Measurements from ENCODE around the gene MAPK4. TPM values are rescaled to one million over a fixed set of nuclear protein-coding genes. Genes with fewer than 3 reads are reported as not detected.

The MAPK4 gene
- total RNA-seq, 1 donor from 2014 or later = 3.1 TPM

DNA sequence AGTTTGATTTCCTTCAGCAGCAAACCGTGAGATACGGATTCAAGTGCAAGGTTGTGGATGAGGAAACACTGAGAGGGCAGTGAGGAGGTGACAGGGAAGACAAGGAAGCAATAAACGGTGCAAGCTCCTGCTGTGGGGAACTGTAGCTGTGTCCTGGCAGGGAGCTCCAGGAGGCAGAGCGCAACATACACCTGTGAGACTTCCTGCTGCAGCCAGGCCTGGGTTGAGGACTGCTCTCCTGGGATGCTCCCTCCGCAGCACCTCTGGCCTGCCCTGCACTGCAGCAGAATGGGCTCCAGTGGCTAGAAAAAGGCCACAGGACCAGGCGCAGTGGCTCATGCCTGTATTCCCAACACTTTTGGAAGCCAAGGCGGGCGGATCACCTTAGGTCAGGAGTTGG is 174.5 kb downstream of the MAPK4 start:
- DNase-seq (ENCODE audit: low read depth) = no peak
- no peaks in the 10 kb centered on the region for H3K36me3 ChIP-seq (ENCODE audit: control insufficient read depth, insufficient read depth, low read length)
- H3K27me3 ChIP-seq (ENCODE audit: control insufficient read depth, insufficient read depth, low read length) = no peaks in the 10 kb centered on the region
- H3K4me3 ChIP-seq (ENCODE audit: low read depth, low read length) = no peak overlapping the region
- TF ChIP-seq, protein P1, sequence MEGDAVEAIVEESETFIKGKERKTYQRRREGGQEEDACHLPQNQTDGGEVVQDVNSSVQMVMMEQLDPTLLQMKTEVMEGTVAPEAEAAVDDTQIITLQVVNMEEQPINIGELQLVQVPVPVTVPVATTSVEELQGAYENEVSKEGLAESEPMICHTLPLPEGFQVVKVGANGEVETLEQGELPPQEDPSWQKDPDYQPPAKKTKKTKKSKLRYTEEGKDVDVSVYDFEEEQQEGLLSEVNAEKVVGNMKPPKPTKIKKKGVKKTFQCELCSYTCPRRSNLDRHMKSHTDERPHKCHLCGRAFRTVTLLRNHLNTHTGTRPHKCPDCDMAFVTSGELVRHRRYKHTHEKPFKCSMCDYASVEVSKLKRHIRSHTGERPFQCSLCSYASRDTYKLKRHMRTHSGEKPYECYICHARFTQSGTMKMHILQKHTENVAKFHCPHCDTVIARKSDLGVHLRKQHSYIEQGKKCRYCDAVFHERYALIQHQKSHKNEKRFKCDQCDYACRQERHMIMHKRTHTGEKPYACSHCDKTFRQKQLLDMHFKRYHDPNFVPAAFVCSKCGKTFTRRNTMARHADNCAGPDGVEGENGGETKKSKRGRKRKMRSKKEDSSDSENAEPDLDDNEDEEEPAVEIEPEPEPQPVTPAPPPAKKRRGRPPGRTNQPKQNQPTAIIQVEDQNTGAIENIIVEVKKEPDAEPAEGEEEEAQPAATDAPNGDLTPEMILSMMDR (IDR thresholded peaks at IDR 0.05; ENCODE audit: insufficient read depth, low read length, poor library complexity, severe bottlenecking) = no peak

DNA sequence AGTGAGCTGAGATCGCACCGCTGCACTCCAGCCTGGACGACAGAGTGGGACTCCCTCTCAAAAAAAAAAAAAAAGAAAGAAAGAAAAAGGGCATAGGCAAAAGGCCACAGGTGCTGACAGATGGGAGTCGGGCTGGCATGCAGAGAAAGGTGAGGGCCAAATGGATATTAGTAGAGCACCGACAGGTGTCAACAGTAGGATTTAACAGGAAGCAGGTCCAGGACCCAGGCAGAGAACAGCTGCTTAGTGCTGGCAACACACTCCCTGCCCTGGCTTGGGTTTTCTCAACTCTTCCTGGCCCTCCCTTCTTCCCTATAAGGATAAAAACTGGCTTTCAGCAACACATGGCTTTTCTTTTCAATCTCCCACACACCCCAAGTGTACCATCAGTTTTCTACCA is 175.0 kb downstream of the MAPK4 start:
- no peaks in the 10 kb centered on the region for H3K36me3 ChIP-seq (ENCODE audit: control insufficient read depth, insufficient read depth, low read length)
- DNase-seq (ENCODE audit: low read depth) = no peak
- TF ChIP-seq, protein P1 (IDR thresholded peaks at IDR 0.05; ENCODE audit: insufficient read depth, low read length, poor library complexity, severe bottlenecking) = no peak
- no peaks in the 10 kb centered on the region for H3K27me3 ChIP-seq (ENCODE audit: control insufficient read depth, insufficient read depth, low read length)
- no peak overlapping the region for H3K4me3 ChIP-seq (ENCODE audit: low read depth, low read length)

DNA sequence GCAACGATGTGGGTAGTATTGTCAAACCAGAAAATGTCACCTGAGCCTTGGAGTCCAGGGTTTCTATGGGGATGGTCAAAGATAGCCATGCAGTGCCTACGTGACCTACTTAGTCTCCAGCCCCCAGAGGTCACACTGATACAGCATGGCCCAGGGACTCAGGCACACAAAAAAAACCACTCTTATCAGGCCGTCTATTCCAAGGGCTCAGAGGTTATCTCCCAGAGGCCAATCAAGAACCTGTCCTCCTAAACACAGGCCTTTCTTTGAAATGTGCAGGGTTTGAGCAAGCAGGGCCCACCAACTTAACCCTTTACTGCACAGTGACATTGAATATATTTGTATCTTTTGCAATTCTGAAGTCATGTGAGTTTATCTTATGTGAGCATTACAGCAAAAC is 177.2 kb downstream of the MAPK4 start:
- Histone ChIP-seq H3K36me3 (ENCODE audit: control insufficient read depth, insufficient read depth, low read length) (no peaks in the 10 kb centered on the region), H3K4me3 (ENCODE audit: low read depth, low read length) (no peak overlapping the region), H3K27me3 (ENCODE audit: control insufficient read depth, insufficient read depth, low read length) (no peaks in the 10 kb centered on the region)
- TF ChIP-seq, protein P1 (IDR thresholded peaks at IDR 0.05; ENCODE audit: insufficient read depth, low read length, poor library complexity, severe bottlenecking) = no peak
- no peak for DNase-seq (ENCODE audit: low read depth)

DNA sequence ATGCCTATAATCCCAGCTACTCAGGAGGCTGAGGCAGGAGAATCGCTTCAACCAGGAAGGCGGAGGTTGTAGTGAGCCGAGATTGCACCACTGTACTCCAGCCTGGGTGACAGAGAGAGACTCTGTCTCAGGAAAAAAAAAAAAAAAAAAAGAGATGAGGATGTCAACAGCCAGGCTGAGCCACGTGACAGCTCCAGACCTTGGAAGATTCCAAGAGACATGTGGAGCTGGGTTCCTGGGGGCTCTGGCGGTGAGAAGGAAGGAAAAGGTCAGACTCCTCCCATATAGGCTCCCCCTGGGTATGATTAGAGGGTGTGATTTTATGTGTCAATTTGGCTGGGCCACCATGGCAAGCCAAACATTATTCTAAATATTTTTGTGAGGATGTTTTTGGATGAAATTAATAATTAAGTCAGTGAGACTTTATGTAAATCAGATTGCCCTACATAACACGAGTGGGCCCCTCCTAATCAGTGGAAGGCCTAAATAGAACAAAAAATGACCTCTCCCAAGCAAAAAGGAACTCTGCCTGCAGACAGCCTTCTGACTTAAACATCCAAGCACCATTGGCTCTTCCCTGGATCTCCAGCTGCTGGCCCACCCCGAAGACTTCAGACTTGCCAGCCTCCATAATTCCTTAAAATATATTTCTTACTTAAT is 178.3 kb downstream of the MAPK4 start:
- H3K36me3 ChIP-seq (ENCODE audit: control insufficient read depth, insufficient read depth, low read length) = no peaks in the 10 kb centered on the region
- H3K4me3 ChIP-seq (ENCODE audit: low read depth, low read length) = no peak overlapping the region
- no peak for DNase-seq (ENCODE audit: low read depth)
- TF ChIP-seq, protein P1 (IDR thresholded peaks at IDR 0.05; ENCODE audit: insufficient read depth, low read length, poor library complexity, severe bottlenecking) = no peak
- H3K27me3 ChIP-seq (ENCODE audit: control insufficient read depth, insufficient read depth, low read length) = no peaks in the 10 kb centered on the region

DNA sequence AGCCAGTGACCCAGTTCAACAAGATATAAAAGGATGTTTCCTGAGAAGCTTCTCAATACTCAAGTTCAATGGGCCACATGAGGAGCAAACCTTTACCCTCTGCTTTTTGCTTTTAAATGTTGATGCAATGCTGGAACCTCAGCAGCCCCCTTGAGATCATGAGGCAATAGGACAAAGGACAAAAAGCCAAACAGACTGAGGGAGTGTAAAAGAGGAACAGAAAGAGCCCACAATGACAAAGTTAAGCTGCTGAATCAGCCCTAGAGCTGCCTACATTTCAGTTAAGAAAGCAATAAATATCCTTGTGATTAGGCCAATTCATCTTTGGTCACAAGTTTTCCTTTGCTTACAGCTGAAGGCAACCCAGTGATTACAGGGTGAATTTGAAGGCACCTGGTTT is 183.1 kb downstream of the MAPK4 start:
- no peak for DNase-seq (ENCODE audit: low read depth)

More for the DNA sequence above, 183.1 kb downstream of the MAPK4 start:
- Histone ChIP-seq H3K27me3 (ENCODE audit: control insufficient read depth, insufficient read depth, low read length) (no peaks in the 10 kb centered on the region), H3K4me3 (ENCODE audit: low read depth, low read length) (no peak overlapping the region), H3K36me3 (ENCODE audit: control insufficient read depth, insufficient read depth, low read length) (no peaks in the 10 kb centered on the region)
- TF ChIP-seq, protein P1 (IDR thresholded peaks at IDR 0.05; ENCODE audit: insufficient read depth, low read length, poor library complexity, severe bottlenecking) = no peak
